PFSK-1 (cell line): ENCODE data around the gene KDM4F.

Source experiments
- FOXP2 ChIP-seq: optimal IDR thresholded peaks from 2 replicates; pipeline ENCODE3; 2011; ENCODE audit warnings: borderline replicate concordance, control low read depth, inconsistent platforms; ENCODE audit not compliant: insufficient read depth; ENCODE audit errors: extremely low read length, extremely low read depth
- POLR2AphosphoS5 ChIP-seq: IDR thresholded peaks from 2 replicates; pipeline ENCODE4 v1.6.1; 2012; ENCODE audit warnings: low read depth, mild to moderate bottlenecking, control low read depth, low read length, moderate library complexity
- SIN3A ChIP-seq: IDR thresholded peaks from 2 replicates; pipeline ENCODE4 v1.6.1; 2012; ENCODE audit warnings: mild to moderate bottlenecking, low read length, moderate library complexity, borderline replicate concordance; ENCODE audit not compliant: insufficient read depth
- TAF1 ChIP-seq: IDR thresholded peaks from 2 replicates; pipeline ENCODE4 v1.6.1; 2012; ENCODE audit warnings: low read length, control low read depth, borderline replicate concordance; ENCODE audit not compliant: insufficient read depth
- TF ChIP-seq, protein P1 (sequence below), 2 experiments: IDR thresholded peaks; 2 replicates each; pipeline versions ENCODE4 v1.6.1 to v1.8.0; 2011 to 2012; ENCODE audit warnings: low read depth in 2 of 2, low read length in 2 of 2, control low read depth in 1 of 2, inconsistent platforms in 1 of 2, mild to moderate bottlenecking in 1 of 2, moderate library complexity in 1 of 2; ENCODE audit not compliant: insufficient read depth in 1 of 2

DNA sequence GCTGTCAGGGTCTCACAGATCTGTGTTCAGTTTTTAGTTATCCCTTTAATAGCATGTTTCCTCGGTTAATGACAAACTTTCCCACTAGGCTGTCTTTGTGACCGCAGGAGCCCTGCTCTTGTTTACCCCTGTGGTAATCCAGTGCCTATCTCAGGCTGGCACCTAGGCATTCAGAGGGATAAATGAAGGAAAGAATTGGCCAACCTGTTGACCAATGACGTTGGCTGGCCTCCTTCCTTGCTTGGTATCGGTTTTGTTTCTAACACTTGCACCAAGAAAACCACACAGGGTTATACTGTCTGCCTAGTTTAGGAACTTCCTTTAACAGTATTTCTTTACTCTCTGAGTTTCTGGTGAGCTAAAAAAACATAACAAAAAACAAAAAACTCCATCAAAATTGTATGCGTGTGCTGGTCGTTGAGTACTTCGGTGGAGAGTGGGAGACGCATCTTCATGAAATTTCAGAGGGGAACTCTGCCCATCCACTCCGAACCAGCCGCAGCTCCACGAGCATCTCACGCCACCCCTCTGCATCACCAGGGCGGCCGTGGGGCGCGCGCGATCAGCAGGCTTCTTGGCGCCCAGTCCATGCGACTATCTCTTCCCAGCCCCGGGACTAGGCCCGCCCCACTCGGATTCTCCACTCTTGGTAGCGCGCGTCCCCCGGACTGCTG, 39.9 kb downstream of the KDM4F start:
- TF ChIP-seq POLR2AphosphoS5 (no peak), SIN3A (no peak), TAF1 (no peak), FOXP2 (no peak)
- TF ChIP-seq, protein P1, sequence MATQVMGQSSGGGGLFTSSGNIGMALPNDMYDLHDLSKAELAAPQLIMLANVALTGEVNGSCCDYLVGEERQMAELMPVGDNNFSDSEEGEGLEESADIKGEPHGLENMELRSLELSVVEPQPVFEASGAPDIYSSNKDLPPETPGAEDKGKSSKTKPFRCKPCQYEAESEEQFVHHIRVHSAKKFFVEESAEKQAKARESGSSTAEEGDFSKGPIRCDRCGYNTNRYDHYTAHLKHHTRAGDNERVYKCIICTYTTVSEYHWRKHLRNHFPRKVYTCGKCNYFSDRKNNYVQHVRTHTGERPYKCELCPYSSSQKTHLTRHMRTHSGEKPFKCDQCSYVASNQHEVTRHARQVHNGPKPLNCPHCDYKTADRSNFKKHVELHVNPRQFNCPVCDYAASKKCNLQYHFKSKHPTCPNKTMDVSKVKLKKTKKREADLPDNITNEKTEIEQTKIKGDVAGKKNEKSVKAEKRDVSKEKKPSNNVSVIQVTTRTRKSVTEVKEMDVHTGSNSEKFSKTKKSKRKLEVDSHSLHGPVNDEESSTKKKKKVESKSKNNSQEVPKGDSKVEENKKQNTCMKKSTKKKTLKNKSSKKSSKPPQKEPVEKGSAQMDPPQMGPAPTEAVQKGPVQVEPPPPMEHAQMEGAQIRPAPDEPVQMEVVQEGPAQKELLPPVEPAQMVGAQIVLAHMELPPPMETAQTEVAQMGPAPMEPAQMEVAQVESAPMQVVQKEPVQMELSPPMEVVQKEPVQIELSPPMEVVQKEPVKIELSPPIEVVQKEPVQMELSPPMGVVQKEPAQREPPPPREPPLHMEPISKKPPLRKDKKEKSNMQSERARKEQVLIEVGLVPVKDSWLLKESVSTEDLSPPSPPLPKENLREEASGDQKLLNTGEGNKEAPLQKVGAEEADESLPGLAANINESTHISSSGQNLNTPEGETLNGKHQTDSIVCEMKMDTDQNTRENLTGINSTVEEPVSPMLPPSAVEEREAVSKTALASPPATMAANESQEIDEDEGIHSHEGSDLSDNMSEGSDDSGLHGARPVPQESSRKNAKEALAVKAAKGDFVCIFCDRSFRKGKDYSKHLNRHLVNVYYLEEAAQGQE (IDR thresholded peaks at IDR 0.05; ENCODE audit: insufficient read depth in 1 of 2, low read depth in 2 of 2, low read length in 2 of 2) = no peak
